Activated CD8-positive, alpha-beta memory T cell treated with anti-CD3 and anti-CD28 coated beads, Interleukin-2, amount 50 U/mL, for 1 hour (primary cell): ENCODE results near the gene KIAA2012.
"Not testable (repeated sequence)": the region's sequence is repeated elsewhere in the genome, so short reads cannot be mapped to it uniquely, and the experiment has no call there.

Experiments used
- DNase-seq: peaks from one replicate; pipeline ENCODE4 v3.0.0-alpha.2; 2020; ENCODE audit errors: extremely low read depth

Gene KIAA2012

GRCh38 chr2:202193881-202194353 is 120.9 kb downstream of the KIAA2012 start:
- no peak for DNase-seq

- no peak for DNase-seq
Measured at GRCh38 chr2:202194418-202194817, 121.4 kb downstream of the KIAA2012 start.

GRCh38 chr2:202196727-202197126 is 123.7 kb downstream of the KIAA2012 start:
- DNase-seq = no peak

GRCh38 chr2:202201220-202202160 is 128.4 kb downstream of the KIAA2012 start:
- DNase-seq = no peak

- no peak for DNase-seq
Measured at GRCh38 chr2:202203348-202203747, 130.3 kb downstream of the KIAA2012 start.

- DNase-seq = no peak
Measured at GRCh38 chr2:202204855-202205254, 131.8 kb downstream of the KIAA2012 start.

- no peak for DNase-seq
Measured at GRCh38 chr2:202208526-202208925, 135.5 kb downstream of the KIAA2012 start.

GRCh38 chr2:202215179-202215578 is 142.1 kb downstream of the KIAA2012 start:
- no peak for DNase-seq

- no peak for DNase-seq
Measured at GRCh38 chr2:202221873-202222272, 148.8 kb downstream of the KIAA2012 start.

- DNase-seq = no peak
Measured at GRCh38 chr2:202237787-202238233, 164.8 kb downstream of the KIAA2012 start.

GRCh38 chr2:202238234-202239197 is 165.5 kb downstream of the KIAA2012 start, which contains the start of gene SUMO1:
Gene SUMO1 (minus strand): TSS chr2:202238597. CDS start chr2:202238451, 146 bp downstream.
- DNase-seq = peak; percentile 72

- not testable (repeated sequence) for DNase-seq
Measured at GRCh38 chr2:202247710-202248109, 174.7 kb downstream of the KIAA2012 start.

GRCh38 chr2:202249521-202250253 is 176.6 kb downstream of the KIAA2012 start:
- no peak for DNase-seq

GRCh38 chr2:202251494-202251893 is 178.4 kb downstream of the KIAA2012 start:
- no peak for DNase-seq
